ENCODE data around the gene PLXNA4. TPM values are rescaled to one million over a fixed set of nuclear protein-coding genes. Genes with fewer than 3 reads are reported as not detected.

PLXNA4 gene
- total RNA-seq, 1 experiment from 2014 or later, result 0.10 TPM

DNA sequence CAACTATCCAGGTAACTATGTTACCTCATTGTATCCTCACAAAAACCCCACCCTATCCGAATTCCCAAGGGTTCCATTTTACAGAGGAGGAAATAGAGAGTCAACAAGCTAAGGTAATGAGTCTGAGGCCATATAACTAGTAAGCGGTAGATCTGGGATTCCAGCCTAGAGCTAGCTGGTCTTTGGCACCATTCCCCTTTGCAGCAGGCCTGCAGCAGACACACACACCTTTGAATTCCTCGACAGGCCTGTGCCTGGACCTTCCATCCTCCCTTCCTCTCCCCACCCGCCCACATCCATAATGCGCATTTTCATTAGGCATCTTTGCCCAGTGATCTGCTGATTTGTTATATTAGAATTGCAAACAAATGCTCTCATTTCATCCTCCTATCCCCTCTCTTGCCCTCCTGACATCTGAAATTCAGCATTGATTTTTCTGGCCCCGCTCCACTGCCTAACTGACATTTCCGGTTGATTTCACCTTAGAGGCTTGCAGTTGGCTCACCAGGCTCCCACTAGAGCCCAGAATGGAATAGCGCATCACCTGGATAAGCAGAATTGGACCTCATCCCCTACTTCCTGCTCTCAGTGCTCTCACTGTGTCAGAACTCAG, 129.5 kb downstream of the PLXNA4 start:
- intact Hi-C loops (cut with micrococcal nuclease; ENCODE audit: unreplicated experiment), result no loop called here
- in situ Hi-C loops (cut with HindIII; ENCODE audit: low pct_unique_long_range_greater_than_20kb, low sequenced_read_pairs), result no loop called here
- Histone ChIP-seq H3K9me3 (ENCODE audit: control insufficient read depth, insufficient read depth, low read depth, low read length) (no peaks in the 10 kb centered on the region), H3K27me3 (ENCODE audit: control insufficient read depth, insufficient read depth, low read length) (0 out of 2 replicates have a peak, but pooled peaks cover 8% of the 10 kb centered on the region), H3K27ac (ENCODE audit: low read length) (no peak overlapping the region), H3K4me3 (ENCODE audit: low read depth in 2 of 2, low read length in 2 of 2) (no peak overlapping the region), H3K36me3 (ENCODE audit: control insufficient read depth, insufficient read depth, low read length) (no peaks in the 10 kb centered on the region), H3K4me1 (ENCODE audit: control insufficient read depth, insufficient read depth, low read length) (no peaks in the 10 kb centered on the region)
- ChIA-PET POLR2A (no interaction called here), CTCF (no interaction called here)
- BruUV-seq (replicated peaks), result no TSS peak
- TF ChIP-seq TCF7L2 (IDR thresholded peaks at IDR 0.05; ENCODE audit: low read depth, low read length) (no peak), SIN3A (IDR thresholded peaks at IDR 0.05; ENCODE audit: borderline replicate concordance, insufficient read depth, low read depth, low read length) (no peak), POLR2AphosphoS5 (IDR thresholded peaks at IDR 0.05; ENCODE audit: low read depth, low read length) (no peak)
- TF ChIP-seq, protein P1, sequence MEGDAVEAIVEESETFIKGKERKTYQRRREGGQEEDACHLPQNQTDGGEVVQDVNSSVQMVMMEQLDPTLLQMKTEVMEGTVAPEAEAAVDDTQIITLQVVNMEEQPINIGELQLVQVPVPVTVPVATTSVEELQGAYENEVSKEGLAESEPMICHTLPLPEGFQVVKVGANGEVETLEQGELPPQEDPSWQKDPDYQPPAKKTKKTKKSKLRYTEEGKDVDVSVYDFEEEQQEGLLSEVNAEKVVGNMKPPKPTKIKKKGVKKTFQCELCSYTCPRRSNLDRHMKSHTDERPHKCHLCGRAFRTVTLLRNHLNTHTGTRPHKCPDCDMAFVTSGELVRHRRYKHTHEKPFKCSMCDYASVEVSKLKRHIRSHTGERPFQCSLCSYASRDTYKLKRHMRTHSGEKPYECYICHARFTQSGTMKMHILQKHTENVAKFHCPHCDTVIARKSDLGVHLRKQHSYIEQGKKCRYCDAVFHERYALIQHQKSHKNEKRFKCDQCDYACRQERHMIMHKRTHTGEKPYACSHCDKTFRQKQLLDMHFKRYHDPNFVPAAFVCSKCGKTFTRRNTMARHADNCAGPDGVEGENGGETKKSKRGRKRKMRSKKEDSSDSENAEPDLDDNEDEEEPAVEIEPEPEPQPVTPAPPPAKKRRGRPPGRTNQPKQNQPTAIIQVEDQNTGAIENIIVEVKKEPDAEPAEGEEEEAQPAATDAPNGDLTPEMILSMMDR (IDR thresholded peaks at IDR 0.05), result no peak
- TF ChIP-seq, protein P2, sequence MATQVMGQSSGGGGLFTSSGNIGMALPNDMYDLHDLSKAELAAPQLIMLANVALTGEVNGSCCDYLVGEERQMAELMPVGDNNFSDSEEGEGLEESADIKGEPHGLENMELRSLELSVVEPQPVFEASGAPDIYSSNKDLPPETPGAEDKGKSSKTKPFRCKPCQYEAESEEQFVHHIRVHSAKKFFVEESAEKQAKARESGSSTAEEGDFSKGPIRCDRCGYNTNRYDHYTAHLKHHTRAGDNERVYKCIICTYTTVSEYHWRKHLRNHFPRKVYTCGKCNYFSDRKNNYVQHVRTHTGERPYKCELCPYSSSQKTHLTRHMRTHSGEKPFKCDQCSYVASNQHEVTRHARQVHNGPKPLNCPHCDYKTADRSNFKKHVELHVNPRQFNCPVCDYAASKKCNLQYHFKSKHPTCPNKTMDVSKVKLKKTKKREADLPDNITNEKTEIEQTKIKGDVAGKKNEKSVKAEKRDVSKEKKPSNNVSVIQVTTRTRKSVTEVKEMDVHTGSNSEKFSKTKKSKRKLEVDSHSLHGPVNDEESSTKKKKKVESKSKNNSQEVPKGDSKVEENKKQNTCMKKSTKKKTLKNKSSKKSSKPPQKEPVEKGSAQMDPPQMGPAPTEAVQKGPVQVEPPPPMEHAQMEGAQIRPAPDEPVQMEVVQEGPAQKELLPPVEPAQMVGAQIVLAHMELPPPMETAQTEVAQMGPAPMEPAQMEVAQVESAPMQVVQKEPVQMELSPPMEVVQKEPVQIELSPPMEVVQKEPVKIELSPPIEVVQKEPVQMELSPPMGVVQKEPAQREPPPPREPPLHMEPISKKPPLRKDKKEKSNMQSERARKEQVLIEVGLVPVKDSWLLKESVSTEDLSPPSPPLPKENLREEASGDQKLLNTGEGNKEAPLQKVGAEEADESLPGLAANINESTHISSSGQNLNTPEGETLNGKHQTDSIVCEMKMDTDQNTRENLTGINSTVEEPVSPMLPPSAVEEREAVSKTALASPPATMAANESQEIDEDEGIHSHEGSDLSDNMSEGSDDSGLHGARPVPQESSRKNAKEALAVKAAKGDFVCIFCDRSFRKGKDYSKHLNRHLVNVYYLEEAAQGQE (IDR thresholded peaks at IDR 0.05; ENCODE audit: insufficient read depth in 1 of 2, low read depth in 2 of 2, low read length in 1 of 2), result no peak
- no peak for ATAC-seq
- no peak for DNase-seq (ENCODE audit: low read depth, low spot score)

DNA sequence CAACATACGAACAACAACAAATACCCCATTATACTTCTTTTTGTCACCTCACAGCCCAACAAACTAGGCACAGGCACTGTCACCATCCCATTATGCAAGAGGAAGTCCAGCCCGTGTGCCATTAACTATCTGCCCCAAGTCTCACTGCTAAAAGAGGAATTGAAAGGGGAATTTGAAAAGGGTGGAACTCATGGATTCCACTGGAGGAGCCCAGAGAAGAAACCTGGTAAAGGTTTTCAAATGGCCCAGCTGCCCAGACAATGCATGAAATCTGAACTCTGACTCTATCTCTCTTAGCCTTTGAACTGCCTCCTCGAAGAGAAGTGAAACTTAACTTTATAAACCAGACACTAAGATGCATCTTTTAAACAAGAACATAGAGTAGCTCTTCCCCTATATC, 130.0 kb downstream of the PLXNA4 start:
- TF ChIP-seq, protein P2 (IDR thresholded peaks at IDR 0.05; ENCODE audit: insufficient read depth in 1 of 2, low read depth in 2 of 2, low read length in 1 of 2), result no peak
- no peak for TF ChIP-seq SIN3A (IDR thresholded peaks at IDR 0.05; ENCODE audit: borderline replicate concordance, insufficient read depth, low read depth, low read length)
- TF ChIP-seq, protein P1 (IDR thresholded peaks at IDR 0.05), result no peak
- no peak for TF ChIP-seq TCF7L2 (IDR thresholded peaks at IDR 0.05; ENCODE audit: low read depth, low read length)
- TF ChIP-seq POLR2AphosphoS5 (IDR thresholded peaks at IDR 0.05; ENCODE audit: low read depth, low read length), result no peak
- H3K27me3 ChIP-seq (ENCODE audit: control insufficient read depth, insufficient read depth, low read length), result peaks cover 8% of the 10 kb centered on the region; the same call in 1 of the 2 replicates
- H3K9me3 ChIP-seq (ENCODE audit: control insufficient read depth, insufficient read depth, low read depth, low read length), result no peaks in the 10 kb centered on the region
- in situ Hi-C loops (cut with HindIII; ENCODE audit: low pct_unique_long_range_greater_than_20kb, low sequenced_read_pairs) (no loop called here), intact Hi-C loops (cut with micrococcal nuclease; ENCODE audit: unreplicated experiment) (no loop called here)
- no peak overlapping the region for H3K4me3 ChIP-seq (ENCODE audit: low read depth in 2 of 2, low read length in 2 of 2)
- BruUV-seq (replicated peaks), result no TSS peak
- no peak overlapping the region for H3K27ac ChIP-seq (ENCODE audit: low read length)
- DNase-seq (ENCODE audit: low read depth, low spot score) (no peak), ATAC-seq (no peak)
- no peaks in the 10 kb centered on the region for H3K4me1 ChIP-seq (ENCODE audit: control insufficient read depth, insufficient read depth, low read length)
- H3K36me3 ChIP-seq (ENCODE audit: control insufficient read depth, insufficient read depth, low read length), result no peaks in the 10 kb centered on the region
- POLR2A ChIA-PET, result no interaction called here
- CTCF ChIA-PET, result no interaction called here

Data from Panc1 (cell line).